Right atrium auricular region (tissue), 2 donors: ENCODE data around the gene REPIN1. TPM values are rescaled to one million over a fixed set of nuclear protein-coding genes. Genes with fewer than 3 reads are reported as not detected.

Experiments
- DNase-seq: peaks from one replicate; pipeline ENCODE4 v3.0.0-alpha.2; 2019; ENCODE audit warnings: low spot score
- H3K27ac ChIP-seq, 2 donors: fragments of 200-600 bp; sonication (generic); 1 replicate in 1 of 2; 2 replicates in 1 of 2; pipeline ENCODE4 v1.5.1; 2016 to 2019
- H3K27me3 ChIP-seq, 2 donors: fragments of 200-600 bp; sonication (generic); one replicate each; pipeline versions ENCODE4 v1.5.1 to v1.6.0; 2017 to 2019
- H3K36me3 ChIP-seq: fragments of 200-600 bp; sonication (generic); one replicate; pipeline ENCODE4 v1.5.1; 2016
- H3K4me1 ChIP-seq, 2 donors: fragments of 200-600 bp; sonication (generic); one replicate each; pipeline versions ENCODE4 v1.5.1 to v1.6.0; 2017 to 2019
- H3K4me3 ChIP-seq, 2 donors: fragments of 200-600 bp; sonication (generic); 1 replicate in 1 of 2; 2 replicates in 1 of 2; pipeline ENCODE4 v1.5.1; 2017 to 2019; ENCODE audit warnings: mild to moderate bottlenecking in 1 of 2, moderate library complexity in 1 of 2
- H3K9me3 ChIP-seq, 2 donors: fragments of 200-600 bp; sonication (generic); one replicate each; pipeline ENCODE4 v1.5.1; 2019
- CTCF ChIP-seq, 2 donors: fragments of 200-600 bp; sonication (generic); IDR thresholded peaks; one replicate each; pipeline ENCODE4 v1.5.1; 2019; ENCODE audit warnings: antibody characterized with exemption in 2 of 2
- total RNA-seq, 2 donors: library from RNA; depleted of rRNA; stranded (reverse); fragments of >200 nt; gene quantifications; one replicate each; pipeline ENCODE4 v1.1.0, GENCODE V29; 2016

Gene REPIN1
- total RNA-seq, 2 donors from 2014 or later = 100.0 to 110 TPM

GRCh38 chr7:150342121-150342408 is 26.6 kb upstream of the REPIN1 start:
- Histone ChIP-seq H3K4me1 (peaks cover 0 to 32% of the 10 kb centered on the region in 2 donors), H3K4me3 (no peak overlapping the region), H3K36me3 (no peaks in the 10 kb centered on the region), H3K9me3 (peaks cover 0 to 8% of the 10 kb centered on the region in 2 donors), H3K27me3 (no peaks in the 10 kb centered on the region), H3K27ac (no peak overlapping the region)
- no peak for TF ChIP-seq CTCF (IDR thresholded peaks at IDR 0.05)
- no peak for DNase-seq

- Histone ChIP-seq H3K9me3 (peaks cover 0 to 8% of the 10 kb centered on the region in 2 donors), H3K4me1 (peaks cover 0 to 32% of the 10 kb centered on the region in 2 donors), H3K27ac (no peak overlapping the region), H3K36me3 (no peaks in the 10 kb centered on the region), H3K27me3 (no peaks in the 10 kb centered on the region), H3K4me3 (no peak overlapping the region)
- DNase-seq = no peak
- TF ChIP-seq CTCF (IDR thresholded peaks at IDR 0.05) = no peak
Observed at GRCh38 chr7:150343225-150343624, 25.4 kb upstream of the REPIN1 start.

GRCh38 chr7:150344299-150344698 is 24.3 kb upstream of the REPIN1 start:
- H3K4me1 ChIP-seq = peaks cover 0 to 27% of the 10 kb centered on the region in 2 donors
- no peak for TF ChIP-seq CTCF (IDR thresholded peaks at IDR 0.05)
- H3K27ac ChIP-seq = no peak overlapping the region
- peaks cover 0 to 8% of the 10 kb centered on the region in 2 donors for H3K9me3 ChIP-seq
- no peak for DNase-seq
- no peaks in the 10 kb centered on the region for H3K27me3 ChIP-seq
- H3K4me3 ChIP-seq = no peak overlapping the region
- H3K36me3 ChIP-seq = no peaks in the 10 kb centered on the region

- peaks cover 0 to 8% of the 10 kb centered on the region in 2 donors for H3K9me3 ChIP-seq
- H3K4me1 ChIP-seq = peaks cover 0 to 20% of the 10 kb centered on the region in 2 donors
- no peak for DNase-seq
- H3K4me3 ChIP-seq = no peak overlapping the region
- no peak overlapping the region for H3K27ac ChIP-seq
- no peaks in the 10 kb centered on the region for H3K36me3 ChIP-seq
- H3K27me3 ChIP-seq = no peaks in the 10 kb centered on the region
- no peak for TF ChIP-seq CTCF (IDR thresholded peaks at IDR 0.05)
Observed at GRCh38 chr7:150345012-150345411, 23.6 kb upstream of the REPIN1 start.

- H3K36me3 ChIP-seq = no peaks in the 10 kb centered on the region
Observed at GRCh38 chr7:150346922-150347321, 21.7 kb upstream of the REPIN1 start.

More at GRCh38 chr7:150346922-150347321, 21.7 kb upstream of the REPIN1 start:
- H3K27me3 ChIP-seq = no peaks in the 10 kb centered on the region
- peaks cover 0 to 8% of the 10 kb centered on the region in 2 donors for H3K9me3 ChIP-seq
- DNase-seq = no peak
- no peak overlapping the region for H3K27ac ChIP-seq
- H3K4me1 ChIP-seq = peaks cover 0 to 1% of the 10 kb centered on the region in 2 donors
- no peak for TF ChIP-seq CTCF (IDR thresholded peaks at IDR 0.05)
- no peak overlapping the region for H3K4me3 ChIP-seq
